GM21717 (cell line): ENCODE data around the gene IL20RB.

Experiments
- ATAC-seq: cut with Tn5 transposase; IDR thresholded peaks from one replicate; pipeline ENCODE4 v1.9.1; 2021; ENCODE audit warnings: mild to moderate bottlenecking, moderate library complexity; ENCODE audit not compliant: unreplicated experiment

The IL20RB gene

DNA sequence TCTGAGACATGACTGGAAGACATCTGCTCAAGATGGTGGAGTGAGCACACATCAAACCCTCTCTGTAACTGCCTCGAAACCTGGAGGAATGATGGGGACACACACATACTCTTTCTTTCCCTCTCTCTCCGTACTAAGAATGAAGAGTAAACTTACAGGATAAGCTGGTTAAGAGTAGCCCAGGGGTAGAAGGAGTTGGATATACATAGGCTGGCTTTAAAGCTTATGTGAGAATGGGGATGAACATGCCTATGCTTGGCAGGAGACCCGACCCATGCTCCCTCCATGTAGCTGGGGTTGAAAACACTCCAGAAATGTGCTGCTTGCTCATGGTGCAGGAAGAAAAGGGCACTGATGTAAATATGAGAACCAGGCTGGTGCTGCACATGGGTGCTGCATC lies 68.9 kb downstream of the IL20RB start:
- no peak for ATAC-seq

GRCh38 chr3:137032465-137033120 lies 74.8 kb downstream of the IL20RB start:
- peak; percentile 88 for ATAC-seq

GRCh38 chr3:137035631-137036030 lies 77.8 kb downstream of the IL20RB start:
- no peak for ATAC-seq

DNA sequence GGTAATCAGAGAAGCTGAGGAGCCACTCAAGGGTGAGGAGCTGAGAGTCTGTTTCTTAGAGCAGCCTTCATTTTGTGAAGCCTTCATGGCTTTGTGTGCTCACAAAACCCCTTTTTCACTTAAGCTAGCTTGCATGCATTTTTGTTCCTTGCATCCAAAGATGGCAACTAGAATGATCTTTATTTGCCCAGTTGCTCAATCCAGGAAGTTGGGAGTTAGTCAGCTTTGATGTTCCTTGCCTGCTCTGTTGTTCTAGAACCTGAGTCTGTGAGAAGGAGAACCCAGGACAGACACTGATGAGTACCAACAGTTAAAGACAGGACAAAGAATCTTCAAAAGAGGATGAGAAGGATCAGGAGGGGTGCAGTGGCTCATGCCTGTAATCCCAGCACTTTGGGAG lies 81.8 kb downstream of the IL20RB start:
- ATAC-seq = no peak

GRCh38 chr3:137041251-137041650 lies 83.5 kb downstream of the IL20RB start:
- no peak for ATAC-seq

- no peak for ATAC-seq
Observed at GRCh38 chr3:137041686-137042085, 83.9 kb downstream of the IL20RB start.

GRCh38 chr3:137046747-137047146 lies 89.0 kb downstream of the IL20RB start:
- ATAC-seq = no peak

DNA sequence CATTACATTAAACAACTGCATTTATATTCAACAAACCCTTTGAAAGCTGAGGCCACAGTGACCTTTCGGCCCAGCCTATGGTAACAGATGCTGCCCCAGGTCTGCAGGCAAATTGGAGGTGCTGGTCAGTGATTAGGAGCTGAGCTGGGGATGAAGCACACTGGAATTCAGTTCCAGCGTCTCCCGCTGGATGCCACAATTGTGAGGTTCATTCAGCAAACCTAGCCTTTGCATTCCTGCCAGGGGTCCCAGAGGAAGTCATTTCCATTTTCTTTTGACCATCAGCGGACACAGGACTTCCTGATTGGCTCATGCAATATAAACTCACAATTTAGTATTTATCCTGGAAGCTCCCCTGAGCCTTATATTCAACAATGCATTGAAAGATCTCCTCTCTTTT lies 89.5 kb downstream of the IL20RB start:
- ATAC-seq = no peak

DNA sequence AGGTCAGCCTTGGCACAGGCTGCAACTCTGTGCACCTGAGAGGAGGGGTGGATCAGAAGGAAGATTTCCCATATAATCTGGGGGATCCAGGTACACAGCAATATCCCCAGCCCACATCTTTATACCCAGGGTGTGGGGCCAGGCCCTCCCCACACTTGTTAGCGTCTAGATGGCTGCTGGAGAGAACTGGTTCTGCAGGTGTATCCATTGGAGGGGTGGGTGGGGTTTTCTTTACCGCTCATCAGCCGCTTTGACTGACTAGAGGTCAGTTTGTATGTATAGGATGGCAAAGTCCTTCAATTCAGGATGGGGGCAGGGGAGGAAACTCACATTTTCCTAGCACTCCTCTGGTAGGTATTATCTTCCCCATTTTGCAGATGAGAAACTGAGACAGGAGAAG lies 92.5 kb downstream of the IL20RB start:
- ATAC-seq = no peak

- no peak for ATAC-seq
Observed at GRCh38 chr3:137052298-137052697, 94.5 kb downstream of the IL20RB start.
